Activated T-cell treated with anti-CD3 and anti-CD28 coated beads, Interleukin-2, amount 50 U/mL, for 4 hours (primary cell): ENCODE results near the gene DOLK. TPM values are rescaled to one million over a fixed set of nuclear protein-coding genes. Genes with fewer than 3 reads are reported as not detected.
"Not testable (repeated sequence)": the region's sequence is repeated elsewhere in the genome, so short reads cannot be mapped to it uniquely, and the experiment has no call there.

Experiments
- ATAC-seq, 2 donors: fragments of 200-7000 bp; cut with Tn5 transposase; one replicate each; pipeline ENCODE4 v1.10.0; 2021
- DNase-seq: peaks from one replicate; pipeline ENCODE4 v3.0.0-alpha.2; 2020
- H3K27me3 Mint-ChIP-seq: one replicate; pipeline ENCODE4 v1.8.0; 2021; ENCODE audit warnings: low read depth, mixed read lengths
- H3K36me3 Mint-ChIP-seq: one replicate; pipeline ENCODE4 v1.8.0; 2022; ENCODE audit warnings: mixed read lengths; ENCODE audit not compliant: insufficient read depth
- H3K4me1 Mint-ChIP-seq: one replicate; pipeline ENCODE4 v1.8.0; 2021; ENCODE audit warnings: low read depth, mixed read lengths
- H3K4me3 Mint-ChIP-seq: one replicate; pipeline ENCODE4 v1.8.0; 2021; ENCODE audit warnings: mild to moderate bottlenecking, moderate library complexity, mixed read lengths
- H3K9me3 Mint-ChIP-seq: one replicate; pipeline ENCODE4 v1.8.0; 2021; ENCODE audit warnings: mixed read lengths
- total RNA-seq, 3 donors: library from RNA; stranded (reverse); gene quantifications; one replicate each; pipeline ENCODE4 v1.2.1, GENCODE V29; 2021

Gene DOLK
- 10 to 100 TPM; 14.4 to 15.8 (median 15.2) TPM for total RNA-seq

- peaks cover 25% of the 10 kb centered on the region for H3K4me1 Mint-ChIP-seq
- no peaks in the 10 kb centered on the region for H3K27me3 Mint-ChIP-seq
- ATAC-seq = peak; percentile 85 to 87
- peaks cover 12% of the 10 kb centered on the region for H3K36me3 Mint-ChIP-seq
- peak within 1 kb of the TSS; percentile 90 for H3K4me3 Mint-ChIP-seq
- DNase-seq = peak; percentile 100
- no peaks in the 10 kb centered on the region for H3K9me3 Mint-ChIP-seq
These were observed at the start of gene DOLK, which contains the start of gene NUP188 for GRCh38 chr9:128947527-128948301. DOLK (minus strand) TSS chr9:128947603; CDS start chr9:128947303, 300 bp downstream. NUP188 (plus strand) TSS chr9:128947699; CDS start chr9:128947720, 21 bp downstream.

GRCh38 chr9:128995791-128996190 is 48.4 kb upstream of the DOLK start:
- Mint-ChIP-seq H3K4me1 (peaks cover 12% of the 10 kb centered on the region), H3K4me3 (no peak overlapping the region), H3K36me3 (peaks cover 45% of the 10 kb centered on the region), H3K27me3 (no peaks in the 10 kb centered on the region), H3K9me3 (no peaks in the 10 kb centered on the region)
- DNase-seq (no peak), ATAC-seq (no peak)

GRCh38 chr9:128992995-128993394 is 45.6 kb upstream of the DOLK start:
- ATAC-seq = no peak
- H3K9me3 Mint-ChIP-seq = no peaks in the 10 kb centered on the region
- no peak for DNase-seq
- no peak overlapping the region for H3K4me3 Mint-ChIP-seq
- peaks cover 12% of the 10 kb centered on the region for H3K4me1 Mint-ChIP-seq
- no peaks in the 10 kb centered on the region for H3K27me3 Mint-ChIP-seq
- peaks cover 48% of the 10 kb centered on the region for H3K36me3 Mint-ChIP-seq

- Mint-ChIP-seq H3K36me3 (peaks cover 39% of the 10 kb centered on the region), H3K4me1 (no peaks in the 10 kb centered on the region), H3K27me3 (no peaks in the 10 kb centered on the region), H3K9me3 (no peaks in the 10 kb centered on the region), H3K4me3 (no peak overlapping the region)
- ATAC-seq = no peak
- no peak for DNase-seq
These were observed 40.4 kb upstream of the DOLK start for GRCh38 chr9:128987805-128988204.

- Mint-ChIP-seq H3K4me3 (no peak overlapping the region), H3K4me1 (no peaks in the 10 kb centered on the region), H3K36me3 (peaks cover 42% of the 10 kb centered on the region), H3K9me3 (no peaks in the 10 kb centered on the region), H3K27me3 (no peaks in the 10 kb centered on the region)
- DNase-seq (no peak), ATAC-seq (no peak)
These were observed 39.3 kb upstream of the DOLK start for GRCh38 chr9:128986671-128987070.

GRCh38 chr9:128983536-128983935 is 36.1 kb upstream of the DOLK start:
- Mint-ChIP-seq H3K27me3 (no peaks in the 10 kb centered on the region), H3K36me3 (peaks cover 57% of the 10 kb centered on the region), H3K4me3 (no peak overlapping the region), H3K9me3 (no peaks in the 10 kb centered on the region), H3K4me1 (no peaks in the 10 kb centered on the region)
- ATAC-seq (no peak), DNase-seq (no peak)

- Mint-ChIP-seq H3K9me3 (no peaks in the 10 kb centered on the region), H3K36me3 (peaks cover 45% of the 10 kb centered on the region), H3K4me1 (no peaks in the 10 kb centered on the region), H3K27me3 (no peaks in the 10 kb centered on the region), H3K4me3 (no peak overlapping the region)
- ATAC-seq (no peak), DNase-seq (no peak)
These were observed 31.7 kb upstream of the DOLK start for GRCh38 chr9:128979111-128979510.

GRCh38 chr9:128972956-128973355 is 25.6 kb upstream of the DOLK start:
- Mint-ChIP-seq H3K4me3 (no peak overlapping the region), H3K4me1 (no peaks in the 10 kb centered on the region), H3K9me3 (no peaks in the 10 kb centered on the region), H3K27me3 (no peaks in the 10 kb centered on the region), H3K36me3 (peaks cover 48% of the 10 kb centered on the region)
- ATAC-seq = no peak
- no peak for DNase-seq

GRCh38 chr9:128969491-128969890 is 22.1 kb upstream of the DOLK start:
- Mint-ChIP-seq H3K4me1 (no peaks in the 10 kb centered on the region), H3K36me3 (peaks cover 38% of the 10 kb centered on the region), H3K9me3 (no peaks in the 10 kb centered on the region), H3K27me3 (no peaks in the 10 kb centered on the region), H3K4me3 (no peak overlapping the region)
- no peak for ATAC-seq
- DNase-seq = no peak

- not testable (repeated sequence) for H3K4me1 Mint-ChIP-seq, H3K27me3 Mint-ChIP-seq, H3K4me3 Mint-ChIP-seq, H3K9me3 Mint-ChIP-seq, ATAC-seq, DNase-seq
- H3K36me3 Mint-ChIP-seq = peaks cover 25% of the 10 kb centered on the region
These were observed 14.0 kb upstream of the DOLK start for GRCh38 chr9:128961403-128961802.

GRCh38 chr9:128947277-128947526 is 201 bp downstream of the DOLK start:
- no peak for DNase-seq
- Mint-ChIP-seq H3K4me1 (peaks cover 25% of the 10 kb centered on the region), H3K36me3 (peaks cover 10% of the 10 kb centered on the region), H3K9me3 (no peaks in the 10 kb centered on the region), H3K27me3 (no peaks in the 10 kb centered on the region), H3K4me3 (peak overlapping the region; percentile 90)
- no peak for ATAC-seq

GRCh38 chr9:128946571-128947276 is 679 bp downstream of the DOLK start:
- peak; percentile 10 to 11 for ATAC-seq
- H3K27me3 Mint-ChIP-seq = no peaks in the 10 kb centered on the region
- no peaks in the 10 kb centered on the region for H3K9me3 Mint-ChIP-seq
- peaks cover 10% of the 10 kb centered on the region for H3K36me3 Mint-ChIP-seq
- peak overlapping the region; percentile 90 for H3K4me3 Mint-ChIP-seq
- peak; percentile 11 for DNase-seq
- H3K4me1 Mint-ChIP-seq = peaks cover 25% of the 10 kb centered on the region

- H3K4me1 Mint-ChIP-seq = peaks cover 23% of the 10 kb centered on the region
- H3K36me3 Mint-ChIP-seq = peaks cover 10% of the 10 kb centered on the region
- peak overlapping the region; percentile 90 for H3K4me3 Mint-ChIP-seq
- no peaks in the 10 kb centered on the region for H3K27me3 Mint-ChIP-seq
- DNase-seq (no peak), ATAC-seq (no peak)
- H3K9me3 Mint-ChIP-seq = no peaks in the 10 kb centered on the region
These were observed 1.5 kb downstream of the DOLK start for GRCh38 chr9:128945798-128946501.

- H3K4me3 Mint-ChIP-seq = not testable (repeated sequence)
These were observed 2.4 kb downstream of the DOLK start for GRCh38 chr9:128944966-128945365.

More at GRCh38 chr9:128944966-128945365, 2.4 kb downstream of the DOLK start:
- H3K36me3 Mint-ChIP-seq, DNase-seq, ATAC-seq, H3K27me3 Mint-ChIP-seq, H3K9me3 Mint-ChIP-seq: not testable (repeated sequence)
- H3K4me1 Mint-ChIP-seq = peaks cover 21% of the 10 kb centered on the region
